Mesendoderm (in vitro differentiated cells): ENCODE results near the gene CTIF.
A peak's percentile ranks its signal among the peaks of the same experiment; 100 is the strongest.

Source experiments
- DNase-seq: peaks from one replicate; pipeline ENCODE4 v3.0.0; 2013
- H2AK5ac ChIP-seq: 2 replicates; pipeline ENCODE4 v1.6.1; 2013; ENCODE audit warnings: low read length, inconsistent platforms
- H2BK120ac ChIP-seq: 2 replicates; pipeline ENCODE4 v1.6.1; 2013; ENCODE audit warnings: low read depth, mild to moderate bottlenecking, low read length, moderate library complexity, mixed read lengths
- H2BK15ac ChIP-seq: replicated peaks from 2 replicates; pipeline ENCODE4 v1.6.1; 2013; ENCODE audit warnings: low read depth, mild to moderate bottlenecking, moderate library complexity
- H2BK5ac ChIP-seq: 2 replicates; pipeline ENCODE4 v1.6.1; 2013; ENCODE audit warnings: low read length, inconsistent platforms
- H3K18ac ChIP-seq: 2 replicates; pipeline ENCODE4 v1.6.1; 2013; ENCODE audit warnings: mild to moderate bottlenecking, low read length, mixed read lengths
- H3K23ac ChIP-seq: one replicate; pipeline ENCODE4 v1.6.1; 2013; ENCODE audit warnings: low read length
- H3K27ac ChIP-seq: 2 replicates; pipeline ENCODE4 v1.5.1; 2013; ENCODE audit warnings: low read depth, mild to moderate bottlenecking, inconsistent platforms, low read length, moderate library complexity
- H3K27me3 ChIP-seq: 2 replicates; pipeline ENCODE4 v1.6.1; 2013; ENCODE audit warnings: low read length, control low read depth, mild to moderate bottlenecking, inconsistent platforms; ENCODE audit not compliant: insufficient read depth, poor library complexity
- H3K36me3 ChIP-seq: 2 replicates; pipeline ENCODE4 v1.6.1; 2013; ENCODE audit warnings: low read length, inconsistent platforms; ENCODE audit not compliant: control insufficient read depth, insufficient read depth
- H3K4ac ChIP-seq: one replicate; pipeline ENCODE4 v1.6.1; 2013; ENCODE audit warnings: low read depth, mild to moderate bottlenecking, low read length, moderate library complexity
- H3K4me1 ChIP-seq: 2 replicates; pipeline ENCODE4 v1.6.1; 2013; ENCODE audit warnings: low read depth, low read length, inconsistent platforms; ENCODE audit not compliant: control insufficient read depth
- H3K4me2 ChIP-seq: 2 replicates; pipeline ENCODE4 v1.6.1; 2013; ENCODE audit warnings: low read length
- H3K4me3 ChIP-seq: 2 replicates; pipeline ENCODE4 v1.5.1; 2013; ENCODE audit warnings: mild to moderate bottlenecking, low read length
- H3K56ac ChIP-seq: one replicate; pipeline ENCODE4 v1.6.1; 2013; ENCODE audit warnings: low read length
- H3K79me1 ChIP-seq: 2 replicates; pipeline ENCODE4 v1.6.1; 2013; ENCODE audit warnings: low read length, inconsistent platforms
- H3K79me2 ChIP-seq: 2 replicates; pipeline ENCODE4 v1.6.1; 2013; ENCODE audit warnings: mild to moderate bottlenecking, low read length; ENCODE audit not compliant: control insufficient read depth, insufficient read depth
- H3K9ac ChIP-seq: 2 replicates; pipeline ENCODE4 v1.6.1; 2013; ENCODE audit warnings: low read length, inconsistent platforms
- H4K5ac ChIP-seq: one replicate; pipeline ENCODE4 v1.6.1; 2013; ENCODE audit warnings: low read length
- H4K8ac ChIP-seq: one replicate; pipeline ENCODE4 v1.6.1; 2013; ENCODE audit warnings: low read depth, mild to moderate bottlenecking, control low read depth, low read length, moderate library complexity
- WGBS: extraction: QIAGEN DNeasy Blood & Tissue Kit; methylation state at CpG from one replicate; pipeline ENCODE4 v1.1.7; 2013; ENCODE audit warnings: low lambda C conversion rate, missing lambda C conversion rate; ENCODE audit not compliant: insufficient coverage; ENCODE audit errors: extremely low coverage; 5-methylcytosine and 5-hydroxymethylcytosine counted together

The CTIF gene

GRCh38 chr18:48767090-48767690 lies 228.4 kb downstream of the CTIF start:
- Histone ChIP-seq H3K27me3 (no peaks in the 10 kb centered on the region), H2BK120ac (no peak overlapping the region), H3K56ac (peak overlapping the region; percentile 9), H3K4me3 (no peak overlapping the region), H3K36me3 (no peaks in the 10 kb centered on the region), H4K8ac (no peak overlapping the region), H2BK5ac (no peak overlapping the region), H2BK15ac (no peak overlapping the region), H4K5ac (no peak overlapping the region), H3K79me2 (no peaks in the 10 kb centered on the region), H3K23ac (peak overlapping the region; percentile 32), H3K18ac (no peak overlapping the region), H2AK5ac (no peak overlapping the region), H3K4me1 (no peaks in the 10 kb centered on the region), H3K9ac (no peak overlapping the region), H3K27ac (no peak overlapping the region), H3K79me1 (no peaks in the 10 kb centered on the region), H3K4me2 (no peak overlapping the region), H3K4ac (no peak overlapping the region)
- DNase-seq: peak; percentile 81
- no CpG with 5 or more reads among the region's 10 CpGs for WGBS

GRCh38 chr18:48769006-48769636 lies 230.3 kb downstream of the CTIF start:
- Histone ChIP-seq H3K9ac (no peak overlapping the region), H4K5ac (no peak overlapping the region), H3K4me1 (no peaks in the 10 kb centered on the region), H3K4ac (no peak overlapping the region), H3K18ac (no peak overlapping the region), H3K27me3 (no peaks in the 10 kb centered on the region), H4K8ac (no peak overlapping the region), H2AK5ac (no peak overlapping the region), H3K27ac (no peak overlapping the region), H2BK120ac (no peak overlapping the region), H3K23ac (no peak overlapping the region), H3K56ac (no peak overlapping the region), H3K4me2 (no peak overlapping the region), H2BK5ac (no peak overlapping the region), H3K79me1 (no peaks in the 10 kb centered on the region), H2BK15ac (no peak overlapping the region), H3K4me3 (no peak overlapping the region), H3K36me3 (no peaks in the 10 kb centered on the region), H3K79me2 (no peaks in the 10 kb centered on the region)
- no CpG with 5 or more reads among the region's 10 CpGs for WGBS
- DNase-seq: no peak

GRCh38 chr18:48770243-48770642 lies 231.4 kb downstream of the CTIF start:
- no peak overlapping the region for H3K23ac ChIP-seq
- H2BK5ac ChIP-seq: no peak overlapping the region
- no CpG with 5 or more reads among the region's 8 CpGs for WGBS
- H3K4me2 ChIP-seq: no peak overlapping the region
- no peak overlapping the region for H3K4me3 ChIP-seq
- DNase-seq: no peak
- H2BK120ac ChIP-seq: no peak overlapping the region
- H2BK15ac ChIP-seq: no peak overlapping the region
- H3K27ac ChIP-seq: no peak overlapping the region
- H3K36me3 ChIP-seq: no peaks in the 10 kb centered on the region
- no peak overlapping the region for H4K5ac ChIP-seq
- H3K9ac ChIP-seq: no peak overlapping the region
- no peak overlapping the region for H3K4ac ChIP-seq
- no peak overlapping the region for H2AK5ac ChIP-seq
- no peak overlapping the region for H4K8ac ChIP-seq
- no peaks in the 10 kb centered on the region for H3K79me1 ChIP-seq
- H3K18ac ChIP-seq: no peak overlapping the region
- H3K4me1 ChIP-seq: no peaks in the 10 kb centered on the region
- no peaks in the 10 kb centered on the region for H3K27me3 ChIP-seq
- no peaks in the 10 kb centered on the region for H3K79me2 ChIP-seq
- no peak overlapping the region for H3K56ac ChIP-seq

GRCh38 chr18:48771641-48772375 lies 233.0 kb downstream of the CTIF start:
- H3K4me1 ChIP-seq: no peaks in the 10 kb centered on the region
- H3K56ac ChIP-seq: no peak overlapping the region
- H2BK5ac ChIP-seq: no peak overlapping the region
- H2BK15ac ChIP-seq: no peak overlapping the region
- no peak overlapping the region for H3K23ac ChIP-seq
- H3K18ac ChIP-seq: no peak overlapping the region
- no peak overlapping the region for H4K8ac ChIP-seq
- no peak overlapping the region for H3K9ac ChIP-seq
- H3K4me2 ChIP-seq: no peak overlapping the region
- no peaks in the 10 kb centered on the region for H3K27me3 ChIP-seq
- H3K4me3 ChIP-seq: no peak overlapping the region
- H3K36me3 ChIP-seq: no peaks in the 10 kb centered on the region
- no peak for DNase-seq
- no peak overlapping the region for H3K27ac ChIP-seq
- H3K79me1 ChIP-seq: no peaks in the 10 kb centered on the region
- H4K5ac ChIP-seq: no peak overlapping the region
- no peak overlapping the region for H2AK5ac ChIP-seq
- no peaks in the 10 kb centered on the region for H3K79me2 ChIP-seq
- H2BK120ac ChIP-seq: no peak overlapping the region
- no CpG with 5 or more reads among the region's 22 CpGs for WGBS
- H3K4ac ChIP-seq: peak overlapping the region; percentile 18

- H3K27me3 ChIP-seq: no peaks in the 10 kb centered on the region
- no peak overlapping the region for H3K18ac ChIP-seq
- H3K4me2 ChIP-seq: no peak overlapping the region
- H2AK5ac ChIP-seq: no peak overlapping the region
- H3K56ac ChIP-seq: no peak overlapping the region
- no peak for DNase-seq
- H4K5ac ChIP-seq: no peak overlapping the region
- no peaks in the 10 kb centered on the region for H3K4me1 ChIP-seq
- H2BK5ac ChIP-seq: no peak overlapping the region
- H2BK15ac ChIP-seq: no peak overlapping the region
- H3K4ac ChIP-seq: no peak overlapping the region
- no peaks in the 10 kb centered on the region for H3K79me2 ChIP-seq
- H3K36me3 ChIP-seq: no peaks in the 10 kb centered on the region
- H3K79me1 ChIP-seq: no peaks in the 10 kb centered on the region
- H3K9ac ChIP-seq: no peak overlapping the region
- H3K23ac ChIP-seq: no peak overlapping the region
- H2BK120ac ChIP-seq: no peak overlapping the region
- no peak overlapping the region for H3K27ac ChIP-seq
- H3K4me3 ChIP-seq: no peak overlapping the region
- no peak overlapping the region for H4K8ac ChIP-seq
Measured at GRCh38 chr18:48772457-48772856, 233.6 kb downstream of the CTIF start.
